Body of pancreas (tissue), 4 donors: ENCODE results near the gene SPATA2. TPM values are rescaled to one million over a fixed set of nuclear protein-coding genes. Genes with fewer than 3 reads are reported as not detected.

Experiments
- ATAC-seq: fragments of 150-250 bp; one replicate; pipeline ENCODE4 v1.9.1; 2016
- DNase-seq, 4 donors: peaks; one replicate each; pipeline ENCODE4 v3.0.0-alpha.2; 2019
- H3K27ac ChIP-seq, 4 donors: fragments of 200-600 bp; sonication (generic); 1 replicate in 3 of 4; 2 replicates in 1 of 4; pipeline versions ENCODE4 v1.5.1 to v1.6.1; 2016 to 2019; ENCODE audit warnings: mild to moderate bottlenecking in 1 of 4, mixed read lengths in 1 of 4, moderate library complexity in 1 of 4
- H3K27me3 ChIP-seq, 2 donors: fragments of 200-600 bp; sonication (generic); one replicate each; pipeline ENCODE4 v1.6.0; 2016; ENCODE audit warnings: mild to moderate bottlenecking in 1 of 2
- H3K36me3 ChIP-seq, 2 donors: fragments of 200-600 bp; sonication (generic); replicated peaks in 1 of 2; 2 replicates each; pipeline ENCODE4 v1.5.1; 2016; ENCODE audit warnings: low read depth in 2 of 2; ENCODE audit not compliant: insufficient read depth in 1 of 2
- H3K4me1 ChIP-seq: fragments of 200-600 bp; sonication (generic); one replicate; pipeline ENCODE4 v1.6.0; 2016
- H3K4me3 ChIP-seq, 2 donors: fragments of 200-600 bp; sonication (generic); 1 replicate in 1 of 2; 2 replicates in 1 of 2; pipeline ENCODE4 v1.5.1; 2016 to 2019
- H3K9me3 ChIP-seq, 3 donors: fragments of 200-600 bp; sonication (generic); 1 replicate in 2 of 3; 2 replicates in 1 of 3; pipeline ENCODE4 v1.5.1; 2016
- POLR2A ChIP-seq, 3 donors: fragments of 450-650 bp; IDR thresholded peaks; one replicate each; pipeline ENCODE4 v1.6.1; 2016; ENCODE audit warnings: antibody characterized with exemption in 3 of 3, mild to moderate bottlenecking in 2 of 3
- WGBS, 2 donors: methylation state at CpG; one replicate each; pipeline ENCODE4 v1.1.5; 2017; 5-methylcytosine and 5-hydroxymethylcytosine counted together
- intact Hi-C: fragments of 100-400 bp; cut with DNase I; formaldehyde crosslinking; loops from one replicate; pipeline ENCODE4 v1.15.1; 2023
- total RNA-seq, 2 donors: library from RNA; depleted of rRNA; stranded (reverse); fragments of >200 nt; gene quantifications; one replicate each; pipeline ENCODE4 v1.1.0, GENCODE V29; 2016
- TF ChIP-seq, protein P1 (sequence below), 7 experiments: fragments of 450-650 bp in 4 of 7; fragments of 200-600 bp in 3 of 7; sonication (generic) in 3 of 7; IDR thresholded peaks; one replicate each; pipeline ENCODE4 v1.5.1; 2016 to 2019; ENCODE audit warnings: antibody characterized with exemption in 7 of 7

The SPATA2 gene
- total RNA-seq, 2 donors from 2014 or later, result 3.9 to 7.3 TPM

DNA sequence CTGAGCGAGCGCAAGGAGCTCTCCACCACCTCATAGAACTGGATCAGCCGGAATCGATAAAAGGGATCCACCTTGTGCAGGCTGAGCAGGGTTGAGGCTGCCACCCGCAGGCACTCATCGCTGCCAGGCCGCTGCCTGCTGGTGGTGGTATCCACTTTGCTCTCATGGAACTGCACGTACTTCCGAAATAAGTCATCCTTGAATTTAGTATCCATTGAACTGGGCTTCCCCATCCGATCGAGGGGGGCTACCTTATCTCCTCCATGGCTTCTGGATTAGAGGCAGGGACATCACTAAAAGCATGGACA is 7.1 kb downstream of the SPATA2 start:
- peaks cover 28% of the 10 kb centered on the region for H3K4me1 ChIP-seq
- no peaks in the 10 kb centered on the region for H3K27me3 ChIP-seq
- ATAC-seq (no peak), DNase-seq (no peak)
- no peak overlapping the region for H3K27ac ChIP-seq
- H3K9me3 ChIP-seq, result no peaks in the 10 kb centered on the region
- no peak overlapping the region for H3K4me3 ChIP-seq
- intact Hi-C loops, result no loop called here
- peaks cover 19 to 31% of the 10 kb centered on the region in 2 donors for H3K36me3 ChIP-seq
- WGBS, 2 donors, result 89 to 91% methylated on average over 8 to 11 of the region's 11 CpGs
- TF ChIP-seq, protein P1, sequence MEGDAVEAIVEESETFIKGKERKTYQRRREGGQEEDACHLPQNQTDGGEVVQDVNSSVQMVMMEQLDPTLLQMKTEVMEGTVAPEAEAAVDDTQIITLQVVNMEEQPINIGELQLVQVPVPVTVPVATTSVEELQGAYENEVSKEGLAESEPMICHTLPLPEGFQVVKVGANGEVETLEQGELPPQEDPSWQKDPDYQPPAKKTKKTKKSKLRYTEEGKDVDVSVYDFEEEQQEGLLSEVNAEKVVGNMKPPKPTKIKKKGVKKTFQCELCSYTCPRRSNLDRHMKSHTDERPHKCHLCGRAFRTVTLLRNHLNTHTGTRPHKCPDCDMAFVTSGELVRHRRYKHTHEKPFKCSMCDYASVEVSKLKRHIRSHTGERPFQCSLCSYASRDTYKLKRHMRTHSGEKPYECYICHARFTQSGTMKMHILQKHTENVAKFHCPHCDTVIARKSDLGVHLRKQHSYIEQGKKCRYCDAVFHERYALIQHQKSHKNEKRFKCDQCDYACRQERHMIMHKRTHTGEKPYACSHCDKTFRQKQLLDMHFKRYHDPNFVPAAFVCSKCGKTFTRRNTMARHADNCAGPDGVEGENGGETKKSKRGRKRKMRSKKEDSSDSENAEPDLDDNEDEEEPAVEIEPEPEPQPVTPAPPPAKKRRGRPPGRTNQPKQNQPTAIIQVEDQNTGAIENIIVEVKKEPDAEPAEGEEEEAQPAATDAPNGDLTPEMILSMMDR (IDR thresholded peaks at IDR 0.05), result no peak
- no peak for TF ChIP-seq POLR2A (IDR thresholded peaks at IDR 0.05)

DNA sequence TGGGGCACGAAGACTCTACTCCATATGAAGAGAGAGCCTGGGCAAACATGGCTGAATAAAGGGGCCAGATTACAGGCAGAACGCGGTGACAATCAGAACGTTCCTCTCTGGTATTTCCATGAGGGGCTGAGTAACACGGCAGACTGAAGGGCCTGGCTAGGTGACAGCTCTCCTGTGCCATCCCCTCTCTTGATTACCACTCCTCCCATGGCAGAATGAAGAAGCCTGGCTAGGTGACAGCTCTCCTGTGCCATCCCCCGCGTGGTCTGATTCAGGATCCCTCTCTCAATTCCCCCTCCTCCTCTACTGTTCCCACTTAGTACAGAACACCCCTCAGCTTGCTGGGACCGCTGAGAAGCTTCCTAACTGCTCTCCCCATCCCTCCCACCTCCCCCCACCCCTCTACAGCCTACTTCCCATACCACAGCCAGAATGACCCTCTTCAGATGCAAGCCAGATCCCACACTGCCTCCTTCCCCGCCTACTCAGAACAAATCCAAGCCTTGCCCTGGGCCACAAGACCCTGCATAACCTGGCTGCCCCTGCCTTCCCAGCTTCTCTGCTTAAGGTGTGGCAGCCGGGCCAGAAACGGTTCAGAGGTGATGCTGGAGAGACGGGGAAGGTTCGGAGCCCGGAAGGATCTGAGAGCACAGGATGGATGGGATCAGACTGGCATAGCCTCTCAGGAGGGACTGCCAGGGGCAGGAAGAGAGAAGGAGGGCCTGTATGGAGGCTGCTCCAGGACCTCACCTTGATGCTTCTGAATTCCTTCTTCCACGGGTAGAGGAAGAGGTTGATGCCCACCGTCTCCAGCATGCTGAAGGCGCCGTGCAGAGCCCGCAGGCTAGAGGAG is 7.7 kb downstream of the SPATA2 start:
- 87 to 94% methylated on average over 13 to 18 of the region's 19 CpGs for WGBS, 2 donors
- H3K4me3 ChIP-seq, result no peak overlapping the region
- ATAC-seq (no peak), DNase-seq (no peak)
- TF ChIP-seq, protein P1 (IDR thresholded peaks at IDR 0.05), result no peak
- TF ChIP-seq POLR2A (IDR thresholded peaks at IDR 0.05), result no peak
- H3K36me3 ChIP-seq, result peaks cover 19 to 31% of the 10 kb centered on the region in 2 donors
- H3K27me3 ChIP-seq, result no peaks in the 10 kb centered on the region
- intact Hi-C loops, result no loop called here
- H3K4me1 ChIP-seq, result peaks cover 22% of the 10 kb centered on the region
- H3K27ac ChIP-seq, result no peak overlapping the region
- no peaks in the 10 kb centered on the region for H3K9me3 ChIP-seq

DNA sequence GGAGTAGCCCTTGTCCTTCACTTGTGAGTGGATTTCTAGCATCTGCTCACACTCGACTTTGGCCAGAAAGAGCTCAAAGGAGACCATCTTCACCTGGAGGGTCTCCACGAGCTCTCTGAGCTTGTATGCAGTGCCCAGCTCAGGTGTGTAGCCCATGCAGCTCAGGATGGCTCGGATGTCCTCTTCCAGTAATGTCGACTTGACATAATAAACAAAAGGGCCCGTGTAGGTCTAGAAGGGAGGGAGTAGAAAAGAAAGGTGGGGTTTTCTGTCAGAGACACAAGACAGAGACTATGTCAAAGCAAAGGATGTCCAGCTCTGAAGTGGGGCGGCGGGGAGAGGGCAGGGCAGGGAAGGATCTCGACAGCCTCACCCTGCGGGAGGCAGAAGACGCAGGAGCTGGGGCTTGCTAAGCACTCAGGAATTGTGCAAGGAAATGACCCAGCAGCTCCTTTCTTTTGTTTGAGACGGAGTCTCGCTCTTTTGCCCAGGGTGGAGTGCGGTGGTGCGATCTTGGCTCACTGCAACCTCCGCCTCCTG is 8.6 kb downstream of the SPATA2 start:
- H3K9me3 ChIP-seq, result no peaks in the 10 kb centered on the region
- ATAC-seq (no peak), DNase-seq (peak in 1 of 4 donors; percentile 3)
- H3K36me3 ChIP-seq, result peaks cover 19 to 31% of the 10 kb centered on the region in 2 donors
- no peaks in the 10 kb centered on the region for H3K27me3 ChIP-seq
- 88 to 90% methylated on average over 15 of the region's 15 CpGs for WGBS, 2 donors
- intact Hi-C loops, result no loop called here
- H3K4me1 ChIP-seq, result peaks cover 19% of the 10 kb centered on the region
- H3K27ac ChIP-seq, result no peak overlapping the region
- H3K4me3 ChIP-seq, result no peak overlapping the region
- TF ChIP-seq, protein P1 (IDR thresholded peaks at IDR 0.05), result no peak
- no peak for TF ChIP-seq POLR2A (IDR thresholded peaks at IDR 0.05)

DNA sequence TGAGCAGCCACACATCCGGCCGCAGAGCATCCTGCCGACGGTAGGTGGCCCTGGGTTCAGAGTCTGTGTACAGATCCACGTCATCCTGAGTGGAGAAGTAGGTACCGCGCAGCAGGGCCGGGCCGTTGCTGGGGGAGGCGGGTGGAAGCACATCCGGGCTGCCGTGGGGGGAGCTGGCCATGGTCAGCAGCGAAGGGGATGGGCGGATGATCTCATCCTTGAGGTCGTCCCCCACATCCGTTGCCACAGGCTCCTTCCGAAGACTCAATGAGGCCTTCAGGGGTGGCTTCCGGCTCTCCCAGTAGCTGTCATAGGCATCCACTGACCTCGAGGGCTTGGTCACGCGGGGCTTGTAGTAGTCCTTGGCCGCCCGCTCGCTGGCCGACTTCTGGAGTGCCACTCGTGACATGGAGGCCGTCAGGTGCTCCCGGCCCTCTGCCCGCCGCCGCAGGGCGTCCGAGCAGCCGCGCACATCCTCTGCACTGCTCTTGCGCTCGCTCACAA is 9.2 kb downstream of the SPATA2 start:
- ATAC-seq (no peak), DNase-seq (peak in 1 of 4 donors; percentile 10)
- no peaks in the 10 kb centered on the region for H3K9me3 ChIP-seq
- H3K36me3 ChIP-seq, result peaks cover 19 to 31% of the 10 kb centered on the region in 2 donors
- peaks cover 19% of the 10 kb centered on the region for H3K4me1 ChIP-seq
- WGBS, 2 donors, result 93 to 95% methylated on average over 16 to 34 of the region's 37 CpGs
- intact Hi-C loops, result no loop called here
- no peak overlapping the region for H3K27ac ChIP-seq
- TF ChIP-seq POLR2A (IDR thresholded peaks at IDR 0.05), result no peak
- TF ChIP-seq, protein P1 (IDR thresholded peaks at IDR 0.05), result no peak
- H3K4me3 ChIP-seq, result no peak overlapping the region
- no peaks in the 10 kb centered on the region for H3K27me3 ChIP-seq
